ENCODE results near the gene SUFU.
A peak's percentile ranks its signal among the peaks of the same experiment; 100 is the strongest.

The SUFU gene

DNA sequence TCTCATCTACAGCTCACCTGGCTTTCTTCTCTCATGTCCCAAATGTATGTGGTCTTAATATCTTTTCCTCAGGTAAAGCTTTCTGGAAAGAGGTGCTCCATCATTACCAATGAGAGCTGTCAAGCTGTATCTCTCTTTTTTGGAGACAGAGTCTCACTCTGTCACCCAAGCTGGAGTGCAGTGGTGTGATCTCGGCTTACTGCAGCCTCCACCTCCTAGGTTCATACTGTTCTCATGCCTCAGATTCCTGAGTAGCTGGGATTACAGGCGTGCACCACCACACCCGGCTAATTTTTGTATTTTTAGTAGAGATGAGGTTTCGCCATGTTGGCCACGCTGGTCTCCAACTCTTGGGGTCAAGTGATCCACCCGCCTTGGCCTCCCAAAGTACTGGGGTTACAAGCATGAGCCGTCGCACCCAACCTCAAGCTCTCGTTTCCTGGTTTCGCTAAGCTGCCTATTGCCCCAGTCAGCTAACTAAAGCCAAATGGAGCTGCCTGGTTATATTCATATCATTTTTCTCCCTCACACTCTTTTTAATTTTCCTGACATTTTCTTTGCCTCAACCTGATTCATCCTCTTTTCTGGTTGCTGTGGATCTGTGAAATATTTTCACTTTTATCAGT is 60.5 kb downstream of the SUFU start:
- no peak overlapping the region for H2AFZ ChIP-seq (ENCODE audit: low read depth, low read length)
- H4K20me1 ChIP-seq (ENCODE audit: insufficient read depth, low read length), result no peaks in the 10 kb centered on the region; the same call in 1 of the 2 replicates
- H3K36me3 ChIP-seq (ENCODE audit: insufficient read depth, low read length), result no peaks in the 10 kb centered on the region
- H3K4me1 ChIP-seq (ENCODE audit: insufficient read depth, low read length), result no peaks in the 10 kb centered on the region
- no peak for TF ChIP-seq EZH2 (IDR thresholded peaks at IDR 0.05; ENCODE audit: borderline replicate concordance, low read depth, low read length, severe bottlenecking)
- TF ChIP-seq, protein P1, sequence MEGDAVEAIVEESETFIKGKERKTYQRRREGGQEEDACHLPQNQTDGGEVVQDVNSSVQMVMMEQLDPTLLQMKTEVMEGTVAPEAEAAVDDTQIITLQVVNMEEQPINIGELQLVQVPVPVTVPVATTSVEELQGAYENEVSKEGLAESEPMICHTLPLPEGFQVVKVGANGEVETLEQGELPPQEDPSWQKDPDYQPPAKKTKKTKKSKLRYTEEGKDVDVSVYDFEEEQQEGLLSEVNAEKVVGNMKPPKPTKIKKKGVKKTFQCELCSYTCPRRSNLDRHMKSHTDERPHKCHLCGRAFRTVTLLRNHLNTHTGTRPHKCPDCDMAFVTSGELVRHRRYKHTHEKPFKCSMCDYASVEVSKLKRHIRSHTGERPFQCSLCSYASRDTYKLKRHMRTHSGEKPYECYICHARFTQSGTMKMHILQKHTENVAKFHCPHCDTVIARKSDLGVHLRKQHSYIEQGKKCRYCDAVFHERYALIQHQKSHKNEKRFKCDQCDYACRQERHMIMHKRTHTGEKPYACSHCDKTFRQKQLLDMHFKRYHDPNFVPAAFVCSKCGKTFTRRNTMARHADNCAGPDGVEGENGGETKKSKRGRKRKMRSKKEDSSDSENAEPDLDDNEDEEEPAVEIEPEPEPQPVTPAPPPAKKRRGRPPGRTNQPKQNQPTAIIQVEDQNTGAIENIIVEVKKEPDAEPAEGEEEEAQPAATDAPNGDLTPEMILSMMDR (IDR thresholded peaks at IDR 0.05; ENCODE audit: borderline replicate concordance, extremely low read depth, low read length, poor library complexity, severe bottlenecking), result no peak
- H3K9me3 ChIP-seq (ENCODE audit: insufficient read depth, low read length, severe bottlenecking), result no peaks in the 10 kb centered on the region
- H3K4me2 ChIP-seq (ENCODE audit: insufficient read depth, low read length), result no peak overlapping the region
- no peak overlapping the region for H3K27ac ChIP-seq (ENCODE audit: low read length)
- no peaks in the 10 kb centered on the region for H3K27me3 ChIP-seq (ENCODE audit: insufficient read depth, low read length, poor library complexity)
- H3K9ac ChIP-seq (ENCODE audit: low read depth, low read length), result no peak overlapping the region
- ATAC-seq (ENCODE audit: insufficient read depth, low read depth), result no peak
- no peaks in the 10 kb centered on the region for H3K79me2 ChIP-seq (ENCODE audit: insufficient read depth, low read length)
- H3K4me3 ChIP-seq (ENCODE audit: low read depth in 1 of 2, low read length in 2 of 2), result no peak overlapping the region
- no peak for DNase-seq

DNA sequence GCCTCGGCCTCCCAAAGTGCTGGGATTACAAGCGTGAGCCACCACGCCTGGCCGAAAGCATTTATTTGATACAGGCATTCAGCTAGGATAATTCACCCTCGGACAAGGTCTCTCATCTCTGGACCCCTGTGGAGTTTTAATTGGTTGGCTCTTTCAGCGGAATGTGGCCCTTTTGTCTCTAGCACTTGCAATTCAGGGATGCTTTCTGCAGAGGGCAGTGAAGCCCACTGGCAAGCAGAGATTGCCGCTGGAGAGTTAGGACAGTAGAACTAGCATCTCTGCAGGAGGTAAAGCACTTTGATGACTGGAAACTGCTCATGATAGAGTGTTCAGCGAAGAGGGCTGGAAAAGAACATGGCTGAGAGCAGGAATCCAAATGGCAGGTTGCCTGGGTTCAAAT is 62.0 kb downstream of the SUFU start:
- ATAC-seq (ENCODE audit: insufficient read depth, low read depth) (no peak), DNase-seq (no peak)
- Histone ChIP-seq H3K4me1 (ENCODE audit: insufficient read depth, low read length) (no peaks in the 10 kb centered on the region), H3K27me3 (ENCODE audit: insufficient read depth, low read length, poor library complexity) (no peaks in the 10 kb centered on the region), H3K27ac (ENCODE audit: low read length) (no peak overlapping the region), H4K20me1 (ENCODE audit: insufficient read depth, low read length) (no peaks in the 10 kb centered on the region; the same call in 1 of the 2 replicates), H3K9ac (ENCODE audit: low read depth, low read length) (no peak overlapping the region), H3K79me2 (ENCODE audit: insufficient read depth, low read length) (no peaks in the 10 kb centered on the region), H3K4me3 (ENCODE audit: low read depth in 1 of 2, low read length in 2 of 2) (no peak overlapping the region), H3K4me2 (ENCODE audit: insufficient read depth, low read length) (no peak overlapping the region), H3K36me3 (ENCODE audit: insufficient read depth, low read length) (no peaks in the 10 kb centered on the region), H2AFZ (ENCODE audit: low read depth, low read length) (no peak overlapping the region), H3K9me3 (ENCODE audit: insufficient read depth, low read length, severe bottlenecking) (no peaks in the 10 kb centered on the region)
- no peak for TF ChIP-seq EZH2 (IDR thresholded peaks at IDR 0.05; ENCODE audit: borderline replicate concordance, low read depth, low read length, severe bottlenecking)
- TF ChIP-seq, protein P1 (IDR thresholded peaks at IDR 0.05; ENCODE audit: borderline replicate concordance, extremely low read depth, low read length, poor library complexity, severe bottlenecking), result peak; percentile 31

DNA sequence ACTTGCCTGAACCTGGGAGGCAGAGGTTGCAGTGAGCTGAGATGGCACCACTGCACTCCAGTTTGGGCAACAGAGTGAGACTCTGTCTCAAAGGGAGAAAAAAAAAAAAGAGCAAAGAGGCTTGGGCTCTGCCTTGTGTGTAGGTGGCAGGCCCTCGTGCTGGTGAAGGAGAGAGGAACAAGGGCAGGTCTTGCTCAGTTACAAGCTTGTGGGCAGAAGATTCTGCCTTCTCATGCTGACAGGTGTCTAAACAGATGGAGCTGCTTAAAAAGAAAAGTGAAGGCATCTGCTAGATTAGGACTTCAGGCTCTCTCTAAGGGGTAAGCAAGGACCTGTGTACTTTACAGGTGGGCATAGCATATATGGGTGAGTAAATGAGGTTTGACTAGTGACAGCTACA is 75.0 kb downstream of the SUFU start:
- H3K27me3 ChIP-seq (ENCODE audit: insufficient read depth, low read length, poor library complexity), result no peaks in the 10 kb centered on the region
- ATAC-seq (ENCODE audit: insufficient read depth, low read depth), result no peak

More for the DNA sequence above, 75.0 kb downstream of the SUFU start:
- H3K4me2 ChIP-seq (ENCODE audit: insufficient read depth, low read length), result no peak overlapping the region
- no peak overlapping the region for H2AFZ ChIP-seq (ENCODE audit: low read depth, low read length)
- no peak overlapping the region for H3K4me3 ChIP-seq (ENCODE audit: low read depth in 1 of 2, low read length in 2 of 2)
- H3K9me3 ChIP-seq (ENCODE audit: insufficient read depth, low read length, severe bottlenecking), result no peaks in the 10 kb centered on the region
- H4K20me1 ChIP-seq (ENCODE audit: insufficient read depth, low read length), result peaks cover 10% of the 10 kb centered on the region; the same call in 1 of the 2 replicates
- no peaks in the 10 kb centered on the region for H3K79me2 ChIP-seq (ENCODE audit: insufficient read depth, low read length)
- H3K27ac ChIP-seq (ENCODE audit: low read length), result peak overlapping the region; percentile 20; the same call in 1 of the 2 replicates
- DNase-seq, result no peak
- no peak for TF ChIP-seq EZH2 (IDR thresholded peaks at IDR 0.05; ENCODE audit: borderline replicate concordance, low read depth, low read length, severe bottlenecking)
- TF ChIP-seq, protein P1 (IDR thresholded peaks at IDR 0.05; ENCODE audit: borderline replicate concordance, extremely low read depth, low read length, poor library complexity, severe bottlenecking), result no peak
- H3K4me1 ChIP-seq (ENCODE audit: insufficient read depth, low read length), result no peaks in the 10 kb centered on the region
- H3K9ac ChIP-seq (ENCODE audit: low read depth, low read length), result no peak overlapping the region
- no peaks in the 10 kb centered on the region for H3K36me3 ChIP-seq (ENCODE audit: insufficient read depth, low read length)
